ENCODE measurements around the gene MZB1.
"Not testable (repeated sequence)": the region's sequence is repeated elsewhere in the genome, so short reads cannot be mapped to it uniquely, and the experiment has no call there.

The MZB1 gene

DNA sequence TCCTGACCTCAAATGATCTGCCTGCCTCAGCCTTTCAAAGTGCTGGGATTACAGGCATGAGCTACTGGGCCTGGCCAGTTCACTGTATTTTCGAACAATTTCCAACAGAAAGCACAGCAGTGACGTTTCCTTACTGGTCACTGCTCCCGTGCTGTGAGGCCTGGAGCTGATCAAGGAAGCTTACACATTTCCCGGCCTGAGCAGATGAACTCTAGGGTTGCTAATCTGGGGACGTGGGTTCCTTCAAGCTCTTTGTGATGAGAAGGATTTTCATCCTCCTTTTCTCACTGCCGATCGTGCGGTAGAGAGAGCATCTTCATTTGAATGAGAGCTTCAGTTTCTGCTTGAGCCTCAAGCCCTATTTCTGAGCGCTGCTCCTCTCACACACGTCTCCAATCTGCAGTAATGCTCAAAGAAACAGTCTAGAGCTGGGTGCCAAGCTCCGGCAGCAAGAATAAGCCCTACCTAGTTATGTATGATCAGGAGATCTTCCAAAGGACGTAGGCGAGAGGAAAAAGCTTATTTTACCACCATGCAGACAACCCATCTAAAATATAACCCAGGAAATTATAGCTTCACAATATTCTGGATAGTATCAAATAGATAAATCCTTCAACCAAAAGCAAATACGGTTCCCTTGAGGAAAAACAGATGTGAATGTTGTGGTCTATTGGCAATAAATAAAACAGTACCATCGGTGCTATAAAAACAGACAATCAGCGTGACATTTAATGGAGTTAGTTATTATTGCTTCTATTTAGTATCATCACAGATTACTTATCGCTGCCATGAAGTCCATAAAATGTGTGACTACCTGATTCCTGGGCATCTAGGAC lies 21.5 kb upstream of the MZB1 start:
- peak; percentile 57 to 60 for DNase-seq (ENCODE audit: low read depth in 2 of 2)

DNA sequence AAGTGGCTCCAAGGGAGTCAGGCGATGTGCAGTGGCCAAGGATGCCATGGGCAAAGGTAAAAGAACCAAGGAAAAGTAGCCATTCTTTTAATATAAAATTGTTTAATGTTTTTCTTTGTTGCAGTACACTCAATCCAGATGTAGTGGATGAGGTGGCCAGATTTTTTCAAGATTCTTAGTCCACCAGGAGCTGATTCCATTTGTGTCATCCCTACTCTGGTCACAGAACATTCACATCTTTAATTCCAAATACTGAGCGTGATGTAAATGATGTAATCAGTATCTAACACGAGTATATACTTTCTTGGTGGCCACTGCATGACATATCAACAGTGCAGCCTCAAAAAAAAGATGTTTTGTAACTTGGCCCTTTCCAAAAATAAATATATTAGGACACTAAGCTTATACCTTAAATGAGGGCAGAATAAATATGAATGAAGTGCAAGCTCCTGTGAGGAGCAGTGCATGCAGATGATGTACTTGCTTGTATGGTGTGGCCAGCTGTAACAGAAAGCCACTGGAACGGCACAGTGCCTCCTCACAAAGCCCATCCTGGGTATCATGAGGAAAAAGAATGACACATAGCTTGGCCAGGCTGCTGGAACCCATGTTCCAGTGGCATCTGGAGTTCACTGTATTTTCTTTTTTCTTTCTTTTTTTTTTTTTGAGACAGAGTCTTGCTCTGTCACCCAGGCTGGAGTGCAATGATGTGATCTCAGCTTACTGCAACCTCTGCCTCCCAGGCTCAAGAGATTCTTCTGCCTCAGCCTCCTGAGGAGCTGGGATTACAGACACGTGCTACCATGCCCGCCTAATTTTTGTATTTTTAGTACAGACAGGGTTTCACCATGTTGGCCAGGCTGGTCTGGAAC lies 20.6 kb upstream of the MZB1 start:
- no peak for DNase-seq (ENCODE audit: low read depth in 2 of 2)

GRCh38 chr5:139409116-139409515 lies 19.4 kb upstream of the MZB1 start:
- not testable (repeated sequence) for DNase-seq (ENCODE audit: low read depth in 2 of 2)

DNA sequence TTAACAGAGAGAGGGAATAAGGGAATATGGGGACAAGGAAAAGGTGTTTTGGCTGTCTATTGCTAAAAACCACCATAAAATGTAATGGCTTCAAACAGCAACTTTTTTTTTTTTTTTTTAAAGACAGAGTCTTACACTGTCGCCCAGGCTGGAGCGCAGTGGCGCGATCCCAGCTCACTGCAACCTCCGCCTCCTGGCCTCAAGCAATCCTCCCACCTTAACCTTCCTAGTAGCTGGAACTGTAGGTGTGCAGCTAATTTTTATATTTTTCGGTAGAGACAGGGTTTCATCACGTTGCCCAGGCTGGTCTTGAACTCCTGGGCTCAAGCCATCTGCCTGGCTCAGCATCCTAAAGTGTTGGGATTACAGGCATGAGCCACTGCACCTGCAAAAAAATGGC lies 18.5 kb upstream of the MZB1 start:
- DNase-seq (ENCODE audit: low read depth in 2 of 2) = no peak

GRCh38 chr5:139407517-139407916 lies 17.8 kb upstream of the MZB1 start:
- no peak for DNase-seq (ENCODE audit: low read depth in 2 of 2)

DNA sequence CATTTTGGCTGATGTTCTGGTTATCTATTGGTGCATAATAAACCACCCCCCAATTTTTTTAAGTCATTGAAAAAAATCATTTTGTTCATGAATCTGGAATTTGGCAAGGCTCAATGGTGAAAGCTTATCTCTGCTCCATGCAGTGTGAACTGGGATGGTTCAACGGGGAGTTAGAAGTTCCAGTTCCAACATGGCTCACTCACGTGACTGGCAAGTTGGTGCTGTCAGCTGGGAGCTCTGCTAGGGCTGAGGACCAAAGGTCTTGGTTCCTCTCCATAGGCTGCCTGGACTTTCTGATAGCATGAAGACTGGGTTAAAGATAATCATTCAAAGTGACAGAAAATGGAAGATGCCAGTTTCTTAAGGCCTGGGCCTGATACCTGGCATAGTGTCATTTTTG lies 17.2 kb upstream of the MZB1 start:
- DNase-seq (ENCODE audit: low read depth in 2 of 2) = no peak

DNA sequence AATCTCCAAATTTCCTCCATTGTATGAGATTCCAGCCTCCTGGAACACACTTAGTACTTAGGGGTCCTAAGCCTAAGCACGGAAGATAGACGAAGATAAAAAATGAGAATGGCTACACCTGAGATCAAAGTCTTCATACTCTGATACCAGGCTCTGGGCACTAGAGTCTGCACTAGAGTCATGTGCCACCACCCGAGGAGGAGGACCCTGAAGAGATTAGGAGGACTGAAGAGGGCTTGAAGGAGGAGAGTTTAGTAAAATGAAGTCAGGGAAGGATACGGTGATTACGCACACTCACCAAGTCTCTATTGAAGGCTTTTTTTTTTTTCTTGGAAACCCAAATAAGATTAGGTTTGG lies 14.7 kb upstream of the MZB1 start:
- DNase-seq (ENCODE audit: low read depth in 2 of 2) = no peak

GRCh38 chr5:139403787-139404483 lies 14.2 kb upstream of the MZB1 start, which contains the start of gene SPATA24:
SPATA24 (minus strand) TSS chr5:139404089; CDS start chr5:139404060, 29 bp downstream.
- DNase-seq (ENCODE audit: low read depth in 2 of 2) = peak; percentile 95 to 96

- DNase-seq (ENCODE audit: low read depth in 2 of 2) = no peak
Measured at GRCh38 chr5:139403418-139403786, 13.7 kb upstream of the MZB1 start.

DNA sequence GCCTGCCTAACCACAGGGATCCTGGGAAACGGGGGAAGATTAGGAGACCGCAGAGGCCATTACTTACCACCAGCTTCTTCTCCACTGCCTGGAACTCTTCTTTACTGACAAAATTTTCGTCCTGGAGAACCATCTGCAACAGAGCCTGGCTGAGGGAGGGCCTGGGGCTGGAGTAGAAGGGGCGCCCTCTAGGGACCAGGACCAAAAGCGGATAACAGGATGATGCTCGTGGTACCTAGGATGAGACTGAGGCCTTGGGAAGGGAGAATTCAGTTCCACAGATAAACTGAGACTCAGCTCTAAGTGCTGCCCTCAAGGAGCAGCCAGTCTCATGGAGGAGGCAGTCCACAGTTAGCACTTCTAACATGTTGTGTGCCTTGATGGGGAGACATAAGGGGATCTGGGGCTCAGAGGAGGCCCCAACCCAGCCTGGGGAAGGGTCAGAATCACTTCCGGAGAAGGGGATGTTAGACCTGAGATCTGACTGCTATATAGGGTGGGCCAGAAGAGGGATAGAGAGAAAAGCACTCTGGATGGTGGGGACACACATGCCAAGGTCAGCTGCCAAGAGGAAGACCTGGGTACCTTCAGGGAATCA lies 12.9 kb upstream of the MZB1 start:
- DNase-seq (ENCODE audit: low read depth in 2 of 2) = no peak

GRCh38 chr5:139401546-139401945 lies 11.8 kb upstream of the MZB1 start:
- DNase-seq (ENCODE audit: low read depth in 2 of 2) = no peak

DNA sequence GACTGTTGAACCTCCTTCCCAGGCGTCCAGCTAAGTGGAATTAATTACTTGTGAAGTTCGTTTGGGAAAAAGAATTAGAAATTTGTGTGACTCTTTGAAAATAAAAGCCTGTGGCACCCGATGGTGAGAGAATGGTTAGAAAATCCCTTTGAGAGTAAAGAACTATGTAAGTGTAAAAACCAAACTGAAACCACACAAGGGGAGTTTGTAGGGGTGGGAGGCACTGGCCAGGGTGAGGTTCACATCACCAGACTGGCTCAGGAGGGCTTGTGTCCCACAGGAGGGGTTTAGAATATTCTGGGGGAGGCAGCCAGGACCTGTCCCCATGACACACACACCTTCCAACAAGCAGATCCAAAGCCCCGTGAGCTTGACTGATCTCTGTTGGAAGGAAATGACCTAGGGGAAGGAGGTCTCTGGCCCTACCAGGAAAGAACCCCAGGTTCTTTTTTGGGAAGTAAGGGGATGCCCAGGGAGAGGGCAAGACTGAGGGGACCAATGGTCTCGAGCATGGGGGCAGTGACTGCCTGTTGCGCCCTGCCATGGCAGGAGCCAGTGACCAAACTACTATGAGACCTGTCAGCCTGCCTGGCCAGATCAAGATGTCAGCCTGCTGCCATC lies 9.9 kb upstream of the MZB1 start:
- DNase-seq (ENCODE audit: low read depth in 2 of 2) = no peak

DNA sequence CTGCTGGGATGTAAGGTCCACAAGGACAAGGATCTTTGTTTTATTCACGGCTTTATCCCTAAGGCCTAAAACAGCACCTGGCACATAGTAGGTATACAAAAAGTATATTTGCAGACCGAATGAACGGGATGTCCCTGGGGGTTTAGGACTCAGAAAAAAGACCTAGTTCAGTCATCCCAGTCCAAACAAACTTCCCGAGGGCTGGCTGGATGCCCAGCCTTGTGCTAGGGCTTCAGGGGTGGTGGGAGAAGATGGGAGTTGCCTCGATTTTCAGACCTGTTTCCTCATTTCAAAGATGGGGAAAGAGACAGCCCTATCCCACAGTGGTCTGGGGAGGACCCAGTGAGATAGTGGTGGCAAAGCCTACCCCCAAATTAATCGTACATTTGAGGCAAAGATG lies 8.2 kb upstream of the MZB1 start:
- DNase-seq (ENCODE audit: low read depth in 2 of 2) = no peak

DNA sequence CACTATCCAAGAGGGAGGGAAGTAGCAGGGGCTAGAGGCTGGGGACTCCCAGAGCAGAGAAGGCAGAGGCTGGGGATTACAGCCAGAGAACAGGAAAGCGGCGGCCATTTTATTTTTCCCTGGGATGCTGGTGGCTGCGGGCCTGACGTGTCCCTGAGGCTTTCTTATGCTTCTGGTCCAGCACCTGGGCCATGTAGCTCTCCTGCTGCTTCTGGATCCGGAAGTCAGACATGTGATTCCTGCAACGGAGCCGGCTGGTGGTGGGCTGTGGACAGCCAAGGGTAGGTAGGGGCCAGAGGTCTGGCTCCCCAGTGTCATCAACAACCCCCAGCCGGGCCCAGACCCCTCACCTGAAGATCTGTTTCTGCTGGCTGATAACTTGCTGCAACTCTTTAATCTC lies 7.0 kb upstream of the MZB1 start:
- DNase-seq (ENCODE audit: low read depth in 2 of 2) = no peak

GRCh38 chr5:139395844-139396640 lies 6.3 kb upstream of the MZB1 start:
- no peak for DNase-seq (ENCODE audit: low read depth in 2 of 2)

GRCh38 chr5:139394654-139395566 lies 5.2 kb upstream of the MZB1 start, which contains the start of gene PROB1:
PROB1 (minus strand) TSS chr5:139395104; CDS start chr5:139395081, 23 bp downstream.
- DNase-seq (ENCODE audit: low read depth in 2 of 2) = no peak

- DNase-seq (ENCODE audit: low read depth in 2 of 2) = no peak
Measured at GRCh38 chr5:139394123-139394653, 4.5 kb upstream of the MZB1 start.

GRCh38 chr5:139393497-139394122 lies 3.9 kb upstream of the MZB1 start:
- no peak for DNase-seq (ENCODE audit: low read depth in 2 of 2)
